ENCODE data around the gene IL21R. TPM values are rescaled to one million over a fixed set of nuclear protein-coding genes. Genes with fewer than 3 reads are reported as not detected.

Gene IL21R
- total and polyA plus RNA-seq, 10 of the 15 experiments (the other 5 are each of a cell fraction or from before 2014, with no cell fraction given), result 5.3 to 138 (median 82.5) TPM

DNA sequence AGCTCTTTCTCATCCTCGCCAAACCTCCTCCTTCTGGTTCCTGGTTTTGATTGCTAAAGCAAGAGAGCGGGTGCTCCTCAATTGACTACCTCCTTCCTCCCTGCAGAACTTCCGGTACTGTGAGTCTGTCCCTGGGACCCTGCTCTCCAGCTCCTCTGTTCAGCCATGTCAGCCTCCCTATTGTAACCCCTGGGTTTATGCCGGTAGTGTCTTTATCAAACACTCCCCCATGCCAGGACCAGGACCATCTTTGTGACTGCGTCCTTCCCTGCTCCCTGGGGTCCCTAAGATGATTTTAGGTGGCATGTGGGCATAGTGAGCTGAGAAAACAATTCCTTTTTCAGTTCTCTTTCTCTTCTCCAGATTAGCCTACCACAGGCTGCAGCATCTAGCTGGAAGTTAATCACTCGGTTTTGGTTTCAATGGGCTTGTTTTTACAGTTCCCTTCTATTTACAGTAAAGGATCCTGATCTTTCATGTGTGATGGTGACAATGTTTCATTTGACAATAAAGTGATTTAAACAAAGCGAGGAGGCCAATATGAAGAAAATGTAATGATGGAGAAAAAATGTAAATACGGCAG, 27.7 kb upstream of the IL21R start (continued):
- 0 out of 2 replicates have a peak, but pooled peaks have one; percentile 8 for TF ChIP-seq TCF7 (IDR thresholded peaks at IDR 0.05; ENCODE audit: borderline replicate concordance)
- TF ChIP-seq STAT3 (IDR thresholded peaks at IDR 0.05; ENCODE audit: low read depth, low read length), result 0 out of 2 replicates have a peak, but pooled peaks have one; percentile 49
- peak; percentile 74; the same call in 1 of the 2 replicates for TF ChIP-seq IKZF1 (conservative IDR thresholded peaks at IDR 0.05)
- peak; percentile 60; the same call in 1 of the 2 replicates for TF ChIP-seq YY1 (IDR thresholded peaks at IDR 0.05; ENCODE audit: low read depth, low read length)
- peak; percentile 35; the same call in 1 of the 2 replicates for TF ChIP-seq IRF4 (IDR thresholded peaks at IDR 0.05; ENCODE audit: low read depth, low read length)
- TF ChIP-seq SPI1 (IDR thresholded peaks at IDR 0.05; ENCODE audit: borderline replicate concordance, insufficient read depth, low read depth, low read length), result peak; percentile 77; the same call in 1 of the 2 replicates
- peak; percentile 14; the same call in 1 of the 2 replicates for TF ChIP-seq CREM (IDR thresholded peaks at IDR 0.05; ENCODE audit: low read depth)
- TF ChIP-seq, protein P1, sequence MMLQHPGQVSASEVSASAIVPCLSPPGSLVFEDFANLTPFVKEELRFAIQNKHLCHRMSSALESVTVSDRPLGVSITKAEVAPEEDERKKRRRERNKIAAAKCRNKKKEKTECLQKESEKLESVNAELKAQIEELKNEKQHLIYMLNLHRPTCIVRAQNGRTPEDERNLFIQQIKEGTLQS (IDR thresholded peaks at IDR 0.05; ENCODE audit: borderline replicate concordance, extremely low read depth, low read depth, low read length), result no peak
- no peak for TF ChIP-seq SIX5 (IDR thresholded peaks at IDR 0.05; ENCODE audit: low read depth, low read length, severe bottlenecking)
- TF ChIP-seq ZNF24 (IDR thresholded peaks at IDR 0.05), result peak; percentile 43
- TF ChIP-seq IKZF2 (IDR thresholded peaks at IDR 0.05), result peak; percentile 86 to 87
- peak; percentile 89 for TF ChIP-seq EED (IDR thresholded peaks at IDR 0.05; ENCODE audit: low read depth)
- no peak for TF ChIP-seq TCF3 (IDR thresholded peaks at IDR 0.05; ENCODE audit: borderline replicate concordance, insufficient read depth, low read depth, low read length)
- peak; percentile 70; the same call in 1 of the 2 replicates for TF ChIP-seq TBL1XR1 (IDR thresholded peaks at IDR 0.05; ENCODE audit: low read depth, low read length)
- no peak for TF ChIP-seq HDAC2 (IDR thresholded peaks at IDR 0.05)
- peak; percentile 81 for TF ChIP-seq NFIC (IDR thresholded peaks at IDR 0.05; ENCODE audit: low read depth, low read length)
- TF ChIP-seq CBX5 (IDR thresholded peaks at IDR 0.05; ENCODE audit: low read depth), result peak; percentile 46; the same call in 1 of the 2 replicates
- TF ChIP-seq, protein P2, sequence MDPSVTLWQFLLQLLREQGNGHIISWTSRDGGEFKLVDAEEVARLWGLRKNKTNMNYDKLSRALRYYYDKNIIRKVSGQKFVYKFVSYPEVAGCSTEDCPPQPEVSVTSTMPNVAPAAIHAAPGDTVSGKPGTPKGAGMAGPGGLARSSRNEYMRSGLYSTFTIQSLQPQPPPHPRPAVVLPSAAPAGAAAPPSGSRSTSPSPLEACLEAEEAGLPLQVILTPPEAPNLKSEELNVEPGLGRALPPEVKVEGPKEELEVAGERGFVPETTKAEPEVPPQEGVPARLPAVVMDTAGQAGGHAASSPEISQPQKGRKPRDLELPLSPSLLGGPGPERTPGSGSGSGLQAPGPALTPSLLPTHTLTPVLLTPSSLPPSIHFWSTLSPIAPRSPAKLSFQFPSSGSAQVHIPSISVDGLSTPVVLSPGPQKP (IDR thresholded peaks at IDR 0.05; ENCODE audit: low read depth, low read length), result peak; percentile 28; the same call in 1 of the 2 replicates
- TF ChIP-seq FOXM1 (IDR thresholded peaks at IDR 0.05; ENCODE audit: low read depth, low read length), result peak; percentile 60; the same call in 1 of the 2 replicates
- TF ChIP-seq, protein P3, sequence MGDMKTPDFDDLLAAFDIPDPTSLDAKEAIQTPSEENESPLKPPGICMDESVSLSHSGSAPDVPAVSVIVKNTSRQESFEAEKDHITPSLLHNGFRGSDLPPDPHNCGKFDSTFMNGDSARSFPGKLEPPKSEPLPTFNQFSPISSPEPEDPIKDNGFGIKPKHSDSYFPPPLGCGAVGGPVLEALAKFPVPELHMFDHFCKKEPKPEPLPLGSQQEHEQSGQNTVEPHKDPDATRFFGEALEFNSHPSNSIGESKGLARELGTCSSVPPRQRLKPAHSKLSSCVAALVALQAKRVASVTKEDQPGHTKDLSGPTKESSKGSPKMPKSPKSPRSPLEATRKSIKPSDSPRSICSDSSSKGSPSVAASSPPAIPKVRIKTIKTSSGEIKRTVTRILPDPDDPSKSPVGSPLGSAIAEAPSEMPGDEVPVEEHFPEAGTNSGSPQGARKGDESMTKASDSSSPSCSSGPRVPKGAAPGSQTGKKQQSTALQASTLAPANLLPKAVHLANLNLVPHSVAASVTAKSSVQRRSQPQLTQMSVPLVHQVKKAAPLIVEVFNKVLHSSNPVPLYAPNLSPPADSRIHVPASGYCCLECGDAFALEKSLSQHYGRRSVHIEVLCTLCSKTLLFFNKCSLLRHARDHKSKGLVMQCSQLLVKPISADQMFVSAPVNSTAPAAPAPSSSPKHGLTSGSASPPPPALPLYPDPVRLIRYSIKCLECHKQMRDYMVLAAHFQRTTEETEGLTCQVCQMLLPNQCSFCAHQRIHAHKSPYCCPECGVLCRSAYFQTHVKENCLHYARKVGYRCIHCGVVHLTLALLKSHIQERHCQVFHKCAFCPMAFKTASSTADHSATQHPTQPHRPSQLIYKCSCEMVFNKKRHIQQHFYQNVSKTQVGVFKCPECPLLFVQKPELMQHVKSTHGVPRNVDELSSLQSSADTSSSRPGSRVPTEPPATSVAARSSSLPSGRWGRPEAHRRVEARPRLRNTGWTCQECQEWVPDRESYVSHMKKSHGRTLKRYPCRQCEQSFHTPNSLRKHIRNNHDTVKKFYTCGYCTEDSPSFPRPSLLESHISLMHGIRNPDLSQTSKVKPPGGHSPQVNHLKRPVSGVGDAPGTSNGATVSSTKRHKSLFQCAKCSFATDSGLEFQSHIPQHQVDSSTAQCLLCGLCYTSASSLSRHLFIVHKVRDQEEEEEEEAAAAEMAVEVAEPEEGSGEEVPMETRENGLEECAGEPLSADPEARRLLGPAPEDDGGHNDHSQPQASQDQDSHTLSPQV (IDR thresholded peaks at IDR 0.05), result peak; percentile 8; the same call in 1 of the 2 replicates
- TF ChIP-seq, protein P4, sequence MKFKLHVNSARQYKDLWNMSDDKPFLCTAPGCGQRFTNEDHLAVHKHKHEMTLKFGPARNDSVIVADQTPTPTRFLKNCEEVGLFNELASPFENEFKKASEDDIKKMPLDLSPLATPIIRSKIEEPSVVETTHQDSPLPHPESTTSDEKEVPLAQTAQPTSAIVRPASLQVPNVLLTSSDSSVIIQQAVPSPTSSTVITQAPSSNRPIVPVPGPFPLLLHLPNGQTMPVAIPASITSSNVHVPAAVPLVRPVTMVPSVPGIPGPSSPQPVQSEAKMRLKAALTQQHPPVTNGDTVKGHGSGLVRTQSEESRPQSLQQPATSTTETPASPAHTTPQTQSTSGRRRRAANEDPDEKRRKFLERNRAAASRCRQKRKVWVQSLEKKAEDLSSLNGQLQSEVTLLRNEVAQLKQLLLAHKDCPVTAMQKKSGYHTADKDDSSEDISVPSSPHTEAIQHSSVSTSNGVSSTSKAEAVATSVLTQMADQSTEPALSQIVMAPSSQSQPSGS (IDR thresholded peaks at IDR 0.05; ENCODE audit: low read length), result peak; percentile 43; the same call in 1 of the 2 replicates
- TF ChIP-seq EP300 (IDR thresholded peaks at IDR 0.05; ENCODE audit: borderline replicate concordance in 1 of 2, control insufficient read depth in 1 of 2, low read depth in 2 of 2, low read length in 2 of 2), result peak in 1 of 2 experiments; percentile 9; a peak in 1 of 4 replicates
